GM12878 (cell line): Measurements from ENCODE around the gene RET. TPM values are rescaled to one million over a fixed set of nuclear protein-coding genes. Genes with fewer than 3 reads are reported as not detected.

Source experiments
- ATAC-seq: fragments of 200-7000 bp; cut with Tn5 transposase; 3 replicates; pipeline ENCODE4 v1.9.1; 2020; ENCODE audit warnings: mild to moderate bottlenecking, moderate library complexity
- BruUV-seq: library from RNA; stranded (reverse); fragments of 400-500 nt; replicated peaks from 2 replicates; lab custom pipeline; 2021; lab: Mats Ljungman, UMichigan
- CTCF ChIA-PET: fragments of 300-600 bp; sonication (Branson Sonifier 250); formaldehyde crosslinking; extraction: SDS; loops from one replicate; lab custom pipeline; 2021; ENCODE audit warnings: inconsistent platforms; lab: Yijun Ruan, JAX
- POLR2A ChIA-PET: fragments of 350-600 bp; formaldehyde crosslinking; extraction: SDS; loops from one replicate; lab custom pipeline; 2021; ENCODE audit warnings: inconsistent platforms; lab: Charles Lee
- RAD21 ChIA-PET: fragments of 300-600 bp; sonication (Branson Sonifier 250); formaldehyde crosslinking; loops from one replicate; lab custom pipeline; 2023; ENCODE audit warnings: antibody characterized with exemption; ENCODE audit not compliant: unreplicated experiment; lab: Charles Lee
- SMC1A ChIA-PET: fragments of 300-600 bp; sonication (Branson Sonifier 250); formaldehyde crosslinking; loops from one replicate; lab custom pipeline; 2023; ENCODE audit not compliant: unreplicated experiment, uncharacterized antibody; lab: Charles Lee
- DNase-seq: peaks from one replicate; pipeline ENCODE4 v3.0.0-alpha.2; 2011; ENCODE audit warnings: low read depth, low spot score
- FAIRE-seq: peaks from 3 replicates; lab custom pipeline; 2011; peaks lifted over from hg19 to GRCh38; lab: Jason Lieb, UNC
- H2AFZ ChIP-seq: 2 replicates; pipeline ENCODE4 v1.6.0; 2011; ENCODE audit warnings: low read depth, low read length, control low read depth; ENCODE audit not compliant: control insufficient read depth
- H3K27ac ChIP-seq: 2 replicates; pipeline ENCODE4 v1.5.1; 2011; ENCODE audit warnings: control low read depth; ENCODE audit not compliant: control insufficient read depth, insufficient read depth
- H3K27me3 ChIP-seq, 2 experiments: replicated peaks in 1 of 2; 2 replicates each; pipeline versions ENCODE4 v1.6.0 to v1.6.1; 2011; ENCODE audit warnings: low read length in 1 of 2; ENCODE audit not compliant: control insufficient read depth in 2 of 2, insufficient read depth in 2 of 2
- H3K36me3 ChIP-seq, 2 experiments: 2 replicates each; pipeline ENCODE4 v1.5.1; 2011; ENCODE audit warnings: low read length in 1 of 2; ENCODE audit not compliant: control insufficient read depth in 2 of 2, insufficient read depth in 2 of 2
- H3K4me1 ChIP-seq: 2 replicates; pipeline ENCODE4 v1.6.1; 2011; ENCODE audit warnings: mild to moderate bottlenecking, low read length, moderate library complexity, mixed read lengths; ENCODE audit not compliant: control insufficient read depth, insufficient read depth
- H3K4me2 ChIP-seq: 2 replicates; pipeline ENCODE4 v1.6.0; 2011; ENCODE audit warnings: control low read depth; ENCODE audit not compliant: control insufficient read depth, insufficient read depth
- H3K4me3 ChIP-seq: fragments of 200-600 bp; sonication (generic); 2 replicates; pipeline ENCODE4 v1.5.1; 2016
- H3K79me2 ChIP-seq: 2 replicates; pipeline ENCODE4 v1.6.0; 2011; ENCODE audit warnings: low read length; ENCODE audit not compliant: control insufficient read depth, insufficient read depth
- H3K9ac ChIP-seq: 2 replicates; pipeline ENCODE4 v1.8.0; 2011; ENCODE audit warnings: low read length, control low read depth, mixed read lengths; ENCODE audit not compliant: control insufficient read depth, insufficient read depth
- H3K9me3 ChIP-seq: replicated peaks from 3 replicates; pipeline ENCODE4 v1.5.1; 2011; ENCODE audit warnings: mild to moderate bottlenecking, low read length; ENCODE audit not compliant: control insufficient read depth, insufficient read depth
- H4K20me1 ChIP-seq: 2 replicates; pipeline ENCODE4 v1.6.0; 2011; ENCODE audit not compliant: control insufficient read depth, insufficient read depth
- BHLHE40 ChIP-seq, 2 experiments: fragments of 450-650 bp in 1 of 2; IDR thresholded peaks; 2 replicates each; pipeline ENCODE4 v1.6.1; 2011 to 2017; ENCODE audit warnings: low read depth in 2 of 2, borderline replicate concordance in 1 of 2, improper control_type of control experiment in 1 of 2, low read length in 1 of 2, mild to moderate bottlenecking in 1 of 2
- RUNX3 ChIP-seq: IDR thresholded peaks from 2 replicates; pipeline ENCODE4 v1.6.1; 2012; ENCODE audit warnings: low read length, inconsistent platforms
- SPI1 ChIP-seq: IDR thresholded peaks from 2 replicates; pipeline ENCODE4 v1.6.1; 2011; ENCODE audit warnings: low read depth, mild to moderate bottlenecking, low read length, moderate library complexity, borderline replicate concordance; ENCODE audit not compliant: insufficient read depth
- WGBS: methylation state at CpG from one replicate; pipeline ENCODE4 v1.1.6; 2016; ENCODE audit warnings: low lambda C conversion rate; ENCODE audit not compliant: insufficient replicate concordance, insufficient coverage; ENCODE audit errors: missing lambda C conversion rate; 5-methylcytosine and 5-hydroxymethylcytosine counted together
- in situ Hi-C: fragments of 300-500 bp; cut with MboI; formaldehyde crosslinking; loops from 9 replicates; pipeline ENCODE4 v1.14.3; 2018; ENCODE audit warnings: mixed read lengths
- intact Hi-C: fragments of 100-400 bp; cut with micrococcal nuclease; formaldehyde crosslinking; loops from one replicate; pipeline ENCODE4 v1.14.2; 2022; ENCODE audit not compliant: unreplicated experiment
- polyA plus RNA-seq, 11 experiments: library from polyadenylated mRNA; depleted of rRNA in 4 of 11; unstranded in 6 of 11; stranded (reverse) in 5 of 11; fragments of >200 nt; fragmentation: Nextera tagmentation in 4 of 11; fragmentation: Illumina TruSeq in 1 of 11; extraction: Ambion mirVana in 4 of 11; extraction: Trizol in 1 of 11; gene quantifications; 1 replicate in 1 of 11; 2 replicates in 10 of 11; pipeline versions ENCODE4 v1.2.1 to v1.2.3, GENCODE V29; 2011 to 2016; ENCODE audit warnings: inconsistent platforms in 2 of 11, missing spikeins in 2 of 11, low read depth in 1 of 11
- total RNA-seq, 4 experiments: library from RNA; depleted of rRNA in 3 of 4; stranded (reverse); fragments of >200 nt in 3 of 4; fragmentation: Illumina TruSeq in 1 of 4; extraction: Trizol in 1 of 4; gene quantifications; 2 replicates each; pipeline versions ENCODE4 v1.2.1 to v1.2.3, GENCODE V29; 2013 to 2021
- TF ChIP-seq, protein P1 (sequence below): fragments of 450-650 bp; formaldehyde crosslinking; IDR thresholded peaks from 2 replicates; pipeline ENCODE4 v1.5.0; 2022; ENCODE audit warnings: mild to moderate bottlenecking, missing genetic modification characterization

RET gene
- total and polyA plus RNA-seq, 10 of the 15 experiments (the other 5 are each of a cell fraction or from before 2014, with no cell fraction given), result not detected

DNA sequence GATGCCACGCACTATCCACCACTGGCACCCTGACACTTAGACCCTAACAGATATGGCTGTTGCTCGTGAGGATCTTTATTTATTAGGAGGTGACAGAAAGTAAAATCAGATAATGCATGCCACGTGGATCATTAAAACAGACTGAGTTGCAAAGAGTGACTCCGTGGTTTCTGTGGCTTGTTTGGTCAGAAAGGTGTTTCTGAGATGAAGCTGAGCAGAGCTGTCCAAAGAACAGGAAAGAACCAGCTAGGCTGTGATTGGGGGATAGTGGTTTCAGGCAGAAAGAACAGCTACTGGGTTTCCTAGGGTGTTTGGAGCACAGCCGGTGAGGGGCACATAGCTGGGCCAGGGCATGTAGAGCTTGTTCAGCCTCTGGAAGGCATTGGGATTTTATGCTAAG, 95.8 kb downstream of the RET start:
- no TSS peak for BruUV-seq
- H3K27ac ChIP-seq, result no peak overlapping the region
- no peak overlapping the region for H3K9ac ChIP-seq
- no peaks in the 10 kb centered on the region for H4K20me1 ChIP-seq
- no peaks in the 10 kb centered on the region for H3K9me3 ChIP-seq
- peaks cover 10% of the 10 kb centered on the region for H3K4me1 ChIP-seq
- ChIA-PET RAD21 (interaction anchor here (1.4 kb wide), 1 partner anchor 32 kb away, joined by 4 read pairs; no protein-coding TSS in a partner anchor), SMC1A (interaction anchor here (1.1 to 1.9 kb wide), 2 partner anchors 19 to 21 kb away, joined by 3 to 4 read pairs; no protein-coding TSS in a partner anchor), POLR2A (no interaction called here), CTCF (interaction anchor here (1.6 kb wide), 1 partner anchor 31 kb away, joined by 4 read pairs; no protein-coding TSS in a partner anchor)
- H3K27me3 ChIP-seq, result no peaks in the 10 kb centered on the region
- no peak for FAIRE-seq
- WGBS, result 79% methylated on average over 5 of the region's 5 CpGs
- no peak for DNase-seq
- H3K36me3 ChIP-seq, result peaks cover 3 to 13% of the 10 kb centered on the region in 2 experiments
- in situ Hi-C loops (loop anchor here (25.0 kb wide), 1 partner anchor 1790 kb away; the partner anchor contains the start of gene RASSF4), intact Hi-C loops (no loop called here)
- no peak overlapping the region for H2AFZ ChIP-seq
- peak; percentile 47 for ATAC-seq
- no peak for TF ChIP-seq SPI1
- TF ChIP-seq RUNX3, result peak; percentile 69
- TF ChIP-seq, protein P1, sequence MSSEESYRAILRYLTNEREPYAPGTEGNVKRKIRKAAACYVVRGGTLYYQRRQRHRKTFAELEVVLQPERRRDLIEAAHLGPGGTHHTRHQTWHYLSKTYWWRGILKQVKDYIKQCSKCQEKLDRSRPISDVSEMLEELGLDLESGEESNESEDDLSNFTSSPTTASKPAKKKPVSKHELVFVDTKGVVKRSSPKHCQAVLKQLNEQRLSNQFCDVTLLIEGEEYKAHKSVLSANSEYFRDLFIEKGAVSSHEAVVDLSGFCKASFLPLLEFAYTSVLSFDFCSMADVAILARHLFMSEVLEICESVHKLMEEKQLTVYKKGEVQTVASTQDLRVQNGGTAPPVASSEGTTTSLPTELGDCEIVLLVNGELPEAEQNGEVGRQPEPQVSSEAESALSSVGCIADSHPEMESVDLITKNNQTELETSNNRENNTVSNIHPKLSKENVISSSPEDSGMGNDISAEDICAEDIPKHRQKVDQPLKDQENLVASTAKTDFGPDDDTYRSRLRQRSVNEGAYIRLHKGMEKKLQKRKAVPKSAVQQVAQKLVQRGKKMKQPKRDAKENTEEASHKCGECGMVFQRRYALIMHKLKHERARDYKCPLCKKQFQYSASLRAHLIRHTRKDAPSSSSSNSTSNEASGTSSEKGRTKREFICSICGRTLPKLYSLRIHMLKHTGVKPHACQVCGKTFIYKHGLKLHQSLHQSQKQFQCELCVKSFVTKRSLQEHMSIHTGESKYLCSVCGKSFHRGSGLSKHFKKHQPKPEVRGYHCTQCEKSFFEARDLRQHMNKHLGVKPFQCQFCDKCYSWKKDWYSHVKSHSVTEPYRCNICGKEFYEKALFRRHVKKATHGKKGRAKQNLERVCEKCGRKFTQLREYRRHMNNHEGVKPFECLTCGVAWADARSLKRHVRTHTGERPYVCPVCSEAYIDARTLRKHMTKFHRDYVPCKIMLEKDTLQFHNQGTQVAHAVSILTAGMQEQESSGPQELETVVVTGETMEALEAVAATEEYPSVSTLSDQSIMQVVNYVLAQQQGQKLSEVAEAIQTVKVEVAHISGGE, result no peak
- peak; percentile 35 to 58; a peak in 1 of 4 replicates for TF ChIP-seq BHLHE40 (IDR thresholded peaks at IDR 0.05; ENCODE audit: borderline replicate concordance in 1 of 2, low read depth in 2 of 2, low read length in 1 of 2)
- H3K4me2 ChIP-seq, result no peak overlapping the region
- H3K79me2 ChIP-seq, result no peaks in the 10 kb centered on the region
- H3K4me3 ChIP-seq, result no peak overlapping the region
